Fibroblast of skin of right biceps (primary cell): ENCODE measurements around the gene GMDS.

Source experiments
- DNase-seq: peaks from one replicate; pipeline ENCODE4 v3.0.0-alpha.2; 2013

GMDS gene

GRCh38 chr6:2173203-2173961 lies 72.0 kb downstream of the GMDS start:
- DNase-seq, result no peak

DNA sequence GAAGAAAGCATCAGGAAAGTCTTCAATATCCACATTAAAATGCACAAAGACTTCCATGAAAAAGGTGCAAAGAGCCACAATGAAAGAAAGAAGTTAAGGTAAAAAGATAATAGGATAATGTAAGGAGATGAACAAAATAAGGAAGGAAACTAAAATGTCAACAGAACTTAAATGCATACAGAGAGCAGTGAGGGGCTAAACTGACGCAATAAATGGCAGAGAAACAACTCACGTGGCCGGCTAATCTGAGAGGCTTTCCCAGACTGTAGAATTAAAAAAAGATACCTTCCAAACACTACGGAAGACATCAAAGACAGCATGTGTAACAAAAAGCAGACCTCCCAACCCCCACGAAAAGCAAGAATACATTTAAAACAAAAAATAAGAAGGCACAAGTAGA lies 73.7 kb downstream of the GMDS start:
- no peak for DNase-seq

DNA sequence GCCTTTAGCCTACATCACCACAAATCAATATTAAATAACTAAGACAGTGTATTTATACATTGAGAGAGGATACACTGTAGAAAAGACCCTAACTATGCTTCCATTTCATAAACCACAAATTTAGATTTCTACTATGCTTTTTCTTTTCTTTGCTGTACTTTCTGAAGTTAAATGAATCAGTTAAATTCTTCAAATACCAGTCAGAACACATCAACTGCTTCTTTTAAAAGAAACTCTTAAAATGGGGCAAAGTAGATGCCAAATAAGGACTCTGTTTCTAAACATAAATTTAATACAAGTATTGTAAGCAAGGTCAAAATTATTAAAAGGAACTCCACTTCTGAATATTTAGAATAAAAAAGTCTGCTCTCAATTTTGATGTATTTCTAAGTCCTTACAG lies 76.9 kb downstream of the GMDS start:
- DNase-seq, result peak; percentile 52

DNA sequence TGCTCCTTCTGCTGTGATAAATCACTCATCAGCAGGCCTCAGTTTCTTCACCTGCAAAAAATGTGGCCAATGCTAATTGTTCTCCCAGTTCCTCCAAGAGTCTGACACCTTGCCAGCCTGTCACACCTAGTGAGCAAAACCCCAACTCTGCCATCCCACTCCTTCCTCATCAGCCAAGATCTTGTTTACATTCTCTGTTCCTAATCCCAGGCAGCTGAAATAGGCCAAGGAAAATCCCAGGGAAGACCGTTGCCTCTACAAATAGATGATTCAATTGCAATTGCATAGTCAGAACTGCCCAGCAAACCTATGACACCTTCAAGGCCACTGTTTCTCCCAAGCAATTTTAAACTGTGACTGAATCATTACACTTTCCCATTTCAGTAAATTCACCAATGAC lies 78.7 kb downstream of the GMDS start:
- no peak for DNase-seq

DNA sequence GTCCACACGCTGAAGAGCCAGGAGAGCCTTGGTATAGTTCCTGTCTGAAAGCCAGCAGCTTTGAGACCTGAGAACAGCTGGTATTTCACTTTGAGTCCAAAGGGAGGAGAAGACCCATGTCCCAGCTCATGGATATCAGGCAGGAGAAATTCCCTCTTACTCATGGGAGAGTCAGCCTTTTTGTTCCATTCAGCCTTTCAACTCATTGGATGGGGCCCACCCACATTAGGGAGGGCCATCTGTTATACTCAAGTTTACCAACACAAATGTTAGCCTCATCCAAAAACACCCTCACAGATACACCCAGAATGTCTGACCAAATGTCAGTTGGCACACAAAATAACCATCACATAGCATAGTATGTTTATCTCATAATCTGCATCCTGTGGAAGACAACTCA lies 80.1 kb downstream of the GMDS start:
- no peak for DNase-seq

DNA sequence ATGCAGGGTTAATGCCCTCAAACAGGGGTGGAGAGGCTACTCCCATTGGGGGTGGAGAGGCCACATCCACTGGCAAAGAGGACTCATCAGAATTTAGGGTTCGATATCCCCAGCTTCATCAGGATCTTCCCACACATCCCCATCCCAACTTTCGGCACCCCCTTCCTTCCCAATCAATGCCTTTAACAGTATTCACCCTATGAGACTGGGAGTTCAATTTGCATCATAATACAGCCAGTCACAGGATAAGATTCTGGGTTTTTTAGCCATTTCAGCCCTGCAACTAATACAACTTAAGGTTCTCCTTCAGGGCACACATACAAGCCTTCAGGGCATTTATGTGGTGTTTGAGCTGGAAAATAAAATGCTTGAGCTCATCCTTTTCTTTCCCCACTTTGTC lies 80.9 kb downstream of the GMDS start:
- no peak for DNase-seq

GRCh38 chr6:2162079-2162445 lies 83.3 kb downstream of the GMDS start:
- DNase-seq, result no peak

DNA sequence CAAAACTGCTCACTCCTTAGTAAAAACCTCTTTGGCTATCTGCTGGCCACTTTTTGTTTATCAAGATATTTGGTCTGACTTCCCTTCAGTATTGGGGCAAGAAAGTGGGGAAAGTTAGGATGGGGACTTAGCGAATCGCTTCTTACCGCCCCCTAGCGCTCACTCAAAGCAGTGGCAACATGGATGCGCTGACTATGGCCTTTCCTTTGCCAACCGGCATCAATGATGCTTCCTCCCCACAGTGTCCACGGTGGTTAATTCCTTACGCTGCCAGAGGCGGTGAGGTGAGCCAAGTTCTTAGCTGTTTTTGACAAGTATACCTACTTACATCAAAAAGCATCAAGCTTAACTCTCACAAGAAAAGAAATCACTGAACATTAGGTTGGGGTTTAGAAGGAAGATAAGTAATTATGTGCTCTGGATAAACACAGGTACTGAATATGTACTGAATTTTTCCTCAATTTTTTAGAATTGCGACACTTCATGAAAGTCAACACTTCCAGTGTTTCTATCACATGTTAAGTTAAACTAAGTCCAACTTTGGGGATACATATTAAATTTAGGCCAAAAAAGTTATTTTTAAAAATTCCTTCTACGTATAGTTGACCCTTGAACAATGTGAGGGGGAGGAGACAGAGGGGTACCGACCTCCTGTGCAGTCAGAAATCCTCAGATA lies 86.7 kb downstream of the GMDS start:
- peak; percentile 51 for DNase-seq

- DNase-seq, result peak; percentile 91
Observed at GRCh38 chr6:2157441-2158127, 87.8 kb downstream of the GMDS start.

DNA sequence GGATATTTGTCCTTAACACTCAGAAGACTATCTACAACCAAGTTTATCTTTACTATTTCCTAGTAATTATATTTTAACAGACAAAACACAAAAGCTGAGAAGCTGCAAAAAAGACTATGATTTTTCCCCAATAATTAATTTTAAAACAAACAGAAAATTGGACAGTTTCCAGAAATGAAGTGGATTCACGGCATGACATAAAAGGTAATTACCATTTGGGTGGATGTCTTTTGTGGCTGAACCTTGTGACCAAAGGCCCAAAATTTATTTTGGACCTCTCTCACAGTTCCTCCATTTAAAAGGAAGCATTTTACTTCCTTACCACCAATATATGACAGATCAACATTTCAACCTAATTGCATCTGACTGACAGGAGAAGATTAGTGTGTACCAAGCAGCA lies 90.2 kb downstream of the GMDS start:
- DNase-seq, result no peak

- no peak for DNase-seq
Observed at GRCh38 chr6:2149361-2150006, 95.9 kb downstream of the GMDS start.

GRCh38 chr6:2148748-2149147 lies 96.7 kb downstream of the GMDS start:
- DNase-seq, result no peak

- peak; percentile 78 for DNase-seq
Observed at GRCh38 chr6:2147766-2148448, 97.5 kb downstream of the GMDS start.

DNA sequence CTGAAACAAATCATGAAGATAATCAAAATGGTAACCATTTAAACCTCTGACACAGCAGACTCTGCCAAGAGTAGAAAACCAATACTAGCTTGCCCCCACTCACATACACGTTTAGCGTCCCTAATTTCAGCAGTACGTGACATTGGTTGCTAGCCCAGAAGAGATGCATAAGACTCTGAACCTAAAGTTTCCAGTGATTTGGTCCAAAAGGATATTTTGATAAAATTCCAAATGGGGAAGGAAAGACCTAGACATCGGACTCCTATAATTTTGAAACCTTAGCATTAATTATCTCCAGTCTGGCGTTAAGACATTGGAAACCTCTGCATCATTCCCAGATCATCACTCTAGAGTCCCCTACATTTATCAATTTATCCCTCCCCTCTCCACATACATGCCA lies 98.1 kb downstream of the GMDS start:
- no peak for DNase-seq

- no peak for DNase-seq
Observed at GRCh38 chr6:2144210-2144609, 101.2 kb downstream of the GMDS start.

DNA sequence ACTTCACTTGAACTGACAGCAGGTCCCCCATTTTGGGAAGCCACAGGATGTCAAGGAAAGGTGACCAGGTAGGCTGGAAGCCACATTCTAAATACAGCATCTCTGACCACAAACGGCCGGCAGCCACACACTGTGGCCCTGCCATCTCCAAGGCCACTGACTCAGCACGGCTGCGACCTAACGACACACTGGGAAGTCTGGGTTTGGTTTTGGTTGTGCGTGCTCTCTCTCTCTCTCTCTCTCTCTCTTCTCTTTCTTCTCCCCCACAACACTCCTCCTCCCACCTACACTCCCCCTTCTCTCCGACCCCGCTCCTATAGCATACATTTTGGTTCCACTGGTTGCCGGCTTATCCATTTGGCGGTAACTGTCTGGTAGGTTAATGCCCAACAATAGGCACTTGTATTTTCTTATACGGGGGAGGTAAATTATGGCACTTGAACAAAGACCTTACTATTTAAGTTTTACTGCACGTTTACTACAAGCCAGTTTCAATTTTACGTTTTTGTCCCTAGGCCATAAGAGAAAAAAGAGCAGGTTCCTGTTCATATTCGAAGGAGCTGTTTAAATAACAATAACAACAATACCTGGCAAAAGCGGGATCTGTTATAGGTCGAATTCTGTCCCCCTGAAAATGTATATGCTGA lies 103.6 kb downstream of the GMDS start:
- no peak for DNase-seq

DNA sequence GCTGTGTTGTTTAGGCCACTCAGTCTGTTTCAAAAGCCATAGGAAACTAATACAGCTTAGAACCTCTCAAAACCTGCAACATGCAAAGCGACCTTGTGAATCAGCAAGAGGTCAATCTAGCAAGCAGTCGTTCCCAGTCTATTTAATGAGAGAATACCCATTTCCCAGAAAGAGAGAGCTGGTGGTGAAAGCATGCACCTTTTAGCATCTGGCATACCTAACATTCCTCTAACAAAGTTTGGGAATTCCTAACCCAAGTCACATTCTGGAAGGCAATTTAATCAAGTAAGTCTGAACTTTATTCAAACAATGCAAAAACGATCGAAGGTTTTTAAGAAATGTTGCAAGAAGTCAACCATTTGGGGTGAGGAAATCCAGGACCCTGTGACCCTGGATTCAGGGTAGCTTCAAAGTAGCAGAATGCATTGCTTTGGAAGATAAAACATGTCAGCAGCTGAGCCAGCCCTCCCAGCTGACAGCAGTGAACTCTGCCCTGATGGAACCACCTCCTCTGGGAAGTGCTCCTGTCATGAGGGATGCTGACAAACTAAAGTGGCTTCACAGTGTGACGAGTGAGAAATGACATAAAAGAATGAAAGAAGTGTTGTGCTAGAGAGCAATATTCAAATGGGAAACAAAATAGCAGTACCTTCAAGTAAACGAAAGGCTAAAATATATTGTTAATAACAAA lies 104.8 kb downstream of the GMDS start:
- DNase-seq, result no peak

DNA sequence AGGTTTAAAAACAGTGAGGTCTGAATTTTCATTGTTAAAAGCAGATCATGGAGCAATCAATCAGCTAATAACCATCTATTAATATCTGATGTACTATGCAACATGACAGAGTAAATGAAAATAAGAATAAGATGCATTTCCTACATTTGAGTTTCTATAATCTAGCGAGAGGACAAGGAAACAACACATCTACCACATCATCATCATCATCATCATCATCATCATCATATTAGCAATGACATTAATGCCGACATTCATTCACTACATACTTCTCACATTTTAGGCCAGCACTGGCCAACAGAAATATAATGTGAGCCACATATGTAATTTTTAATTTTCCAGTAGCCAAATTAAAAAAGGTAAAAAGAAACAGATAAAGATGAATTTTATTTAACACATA lies 110.0 kb downstream of the GMDS start:
- DNase-seq, result no peak

- peak; percentile 33 for DNase-seq
Observed at GRCh38 chr6:2134554-2134953, 110.9 kb downstream of the GMDS start.

GRCh38 chr6:2133716-2134310 lies 111.6 kb downstream of the GMDS start:
- no peak for DNase-seq

DNA sequence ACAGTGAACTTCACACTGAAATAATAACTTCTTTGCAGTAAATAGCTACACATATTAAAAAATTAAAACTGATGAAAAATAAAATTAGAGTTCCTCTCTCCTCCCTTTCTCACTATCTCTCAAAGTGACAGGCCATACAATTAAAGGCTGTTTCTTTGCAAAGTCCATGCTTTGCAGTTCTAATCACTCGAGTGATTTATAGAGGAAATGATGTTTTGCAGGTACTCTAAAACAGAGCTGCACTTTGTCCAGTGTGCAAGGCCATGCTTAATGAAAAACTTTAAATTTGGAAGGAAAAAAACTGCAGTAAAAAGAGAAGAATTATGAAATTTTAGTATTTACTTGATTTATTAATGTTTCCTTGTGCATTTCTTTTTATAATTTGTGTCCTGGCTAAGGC lies 112.5 kb downstream of the GMDS start:
- no peak for DNase-seq

DNA sequence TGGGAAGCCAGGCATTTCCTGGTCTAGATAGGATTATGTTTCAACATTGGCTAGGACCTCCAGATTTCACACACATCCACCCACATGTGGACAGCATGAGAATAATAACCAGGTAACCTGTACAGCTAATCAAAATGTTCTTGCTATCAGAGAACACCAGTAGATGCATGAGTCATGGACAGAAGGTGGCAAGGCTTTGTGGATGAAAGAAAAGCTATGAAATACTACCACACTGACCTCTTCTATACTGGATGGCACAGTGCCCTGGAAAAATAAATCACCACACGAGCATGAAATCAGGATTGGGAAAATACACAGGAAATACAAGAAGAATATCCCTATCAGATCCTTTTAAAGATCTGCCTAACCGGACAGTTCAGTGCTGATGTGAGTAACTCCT lies 113.0 kb downstream of the GMDS start:
- DNase-seq, result no peak
